ENCODE results near the gene GBF1. TPM values are rescaled to one million over a fixed set of nuclear protein-coding genes. Genes with fewer than 3 reads are reported as not detected.

Gene GBF1
- total RNA-seq, 1 experiment from 2014 or later = 69.8 TPM

GRCh38 chr10:102405632-102406031 lies 160.3 kb downstream of the GBF1 start:
- no peaks in the 10 kb centered on the region for H3K9me3 ChIP-seq
- no peak overlapping the region for H3K4me3 ChIP-seq (ENCODE audit: low read depth, low read length)
- H3K27me3 ChIP-seq (replicated peaks; ENCODE audit: control insufficient read depth, insufficient read depth, low read length) = no peaks in the 10 kb centered on the region
- H3K4me1 ChIP-seq = peaks cover 20% of the 10 kb centered on the region
- no peaks in the 10 kb centered on the region for H3K36me3 ChIP-seq (ENCODE audit: control insufficient read depth, insufficient read depth, low read length)
- no peak for DNase-seq
- Mint-ChIP-seq H3K9me3 (ENCODE audit: unreplicated experiment) (no peaks in the 10 kb centered on the region), H3K4me1 (ENCODE audit: low read depth, unreplicated experiment) (peaks cover 19% of the 10 kb centered on the region), H3K27me3 (ENCODE audit: insufficient read depth, unreplicated experiment) (peaks cover 10% of the 10 kb centered on the region), H3K4me3 (ENCODE audit: unreplicated experiment) (no peak overlapping the region), H3K27ac (ENCODE audit: unreplicated experiment) (no peak overlapping the region), H3K36me3 (ENCODE audit: insufficient read depth, unreplicated experiment) (peaks cover 13% of the 10 kb centered on the region)
- POLR2A ChIA-PET = no interaction called here
- intact Hi-C loops (cut with micrococcal nuclease; ENCODE audit: unreplicated experiment) = no loop called here
- no peak for TF ChIP-seq CTCF (IDR thresholded peaks at IDR 0.05; ENCODE audit: insufficient read depth in 1 of 2, low read depth in 1 of 2, low read length in 1 of 2, severe bottlenecking in 1 of 2, unreplicated experiment in 1 of 2)
- CTCF ChIA-PET = interaction anchor here (1.6 kb wide), 1 partner anchor 176 kb away, joined by 8 read pairs; no protein-coding TSS in a partner anchor
- BruUV-seq (replicated peaks) = no TSS peak

- no peaks in the 10 kb centered on the region for H3K36me3 ChIP-seq (ENCODE audit: control insufficient read depth, insufficient read depth, low read length)
- Mint-ChIP-seq H3K4me1 (ENCODE audit: low read depth, unreplicated experiment) (peaks cover 8% of the 10 kb centered on the region), H3K4me3 (ENCODE audit: unreplicated experiment) (no peak overlapping the region), H3K27me3 (ENCODE audit: insufficient read depth, unreplicated experiment) (peaks cover 16% of the 10 kb centered on the region), H3K9me3 (ENCODE audit: unreplicated experiment) (no peaks in the 10 kb centered on the region), H3K36me3 (ENCODE audit: insufficient read depth, unreplicated experiment) (peaks cover 10% of the 10 kb centered on the region), H3K27ac (ENCODE audit: unreplicated experiment) (no peak overlapping the region)
- intact Hi-C loops (cut with micrococcal nuclease; ENCODE audit: unreplicated experiment) = no loop called here
- no peaks in the 10 kb centered on the region for H3K27me3 ChIP-seq (replicated peaks; ENCODE audit: control insufficient read depth, insufficient read depth, low read length)
- CTCF ChIA-PET = interaction anchor here (0.6 to 1.6 kb wide), 4 partner anchors 22 to 177 kb away, joined by 3 to 8 read pairs (median 4); no protein-coding TSS in a partner anchor
- no peak for TF ChIP-seq CTCF (IDR thresholded peaks at IDR 0.05; ENCODE audit: insufficient read depth in 1 of 2, low read depth in 1 of 2, low read length in 1 of 2, severe bottlenecking in 1 of 2, unreplicated experiment in 1 of 2)
- no peaks in the 10 kb centered on the region for H3K9me3 ChIP-seq
- DNase-seq = no peak
- no peak overlapping the region for H3K4me3 ChIP-seq (ENCODE audit: low read depth, low read length)
- no TSS peak for BruUV-seq (replicated peaks)
- H3K4me1 ChIP-seq = peaks cover 8% of the 10 kb centered on the region
- POLR2A ChIA-PET = interaction anchor here (1.0 kb wide), 1 partner anchor 11 kb away, joined by 6 read pairs; the partner anchor contains the start of gene NFKB2
Observed at GRCh38 chr10:102406815-102407214, 161.5 kb downstream of the GBF1 start.

- DNase-seq = no peak
- H3K9me3 Mint-ChIP-seq (ENCODE audit: unreplicated experiment) = no peaks in the 10 kb centered on the region
- no peak overlapping the region for H3K4me3 ChIP-seq (ENCODE audit: low read depth, low read length)
- no peaks in the 10 kb centered on the region for H3K27me3 ChIP-seq (replicated peaks; ENCODE audit: control insufficient read depth, insufficient read depth, low read length)
- CTCF ChIA-PET = interaction anchor here (0.6 to 1.6 kb wide), 2 partner anchors 56 to 178 kb away, joined by 4 to 8 read pairs; no protein-coding TSS in a partner anchor
- no TSS peak for BruUV-seq (replicated peaks)
- H3K9me3 ChIP-seq = no peaks in the 10 kb centered on the region
- H3K4me1 Mint-ChIP-seq (ENCODE audit: low read depth, unreplicated experiment) = peaks cover under 1% of the 10 kb centered on the region
- H3K27me3 Mint-ChIP-seq (ENCODE audit: insufficient read depth, unreplicated experiment) = peaks cover 16% of the 10 kb centered on the region
- H3K36me3 ChIP-seq (ENCODE audit: control insufficient read depth, insufficient read depth, low read length) = no peaks in the 10 kb centered on the region
- H3K4me3 Mint-ChIP-seq (ENCODE audit: unreplicated experiment) = peak overlapping the region; percentile 17
- POLR2A ChIA-PET = interaction anchor here (1.0 kb wide), 1 partner anchor 12 kb away, joined by 6 read pairs; the partner anchor contains the start of gene NFKB2
- intact Hi-C loops (cut with micrococcal nuclease; ENCODE audit: unreplicated experiment) = no loop called here
- peaks cover under 1% of the 10 kb centered on the region for H3K4me1 ChIP-seq
- TF ChIP-seq CTCF (IDR thresholded peaks at IDR 0.05; ENCODE audit: insufficient read depth in 1 of 2, low read depth in 1 of 2, low read length in 1 of 2, severe bottlenecking in 1 of 2, unreplicated experiment in 1 of 2) = no peak
- peaks cover 7% of the 10 kb centered on the region for H3K36me3 Mint-ChIP-seq (ENCODE audit: insufficient read depth, unreplicated experiment)
- H3K27ac Mint-ChIP-seq (ENCODE audit: unreplicated experiment) = no peak overlapping the region
Observed at GRCh38 chr10:102407425-102408130, 162.2 kb downstream of the GBF1 start.
